Ishikawa (cell line): ENCODE data around the gene PLCB1.

Experiments used
- CEBPB ChIP-seq: IDR thresholded peaks from 2 replicates; pipeline ENCODE4 v1.6.1; 2012
- CREB1 ChIP-seq: IDR thresholded peaks from 2 replicates; pipeline ENCODE4 v1.6.1; 2012; ENCODE audit warnings: low read depth
- EGR1 ChIP-seq: IDR thresholded peaks from 2 replicates; pipeline ENCODE4 v1.6.1; 2012
- EP300 ChIP-seq: IDR thresholded peaks from 2 replicates; pipeline ENCODE4 v1.6.1; 2012; ENCODE audit warnings: borderline replicate concordance
- FOXM1 ChIP-seq: IDR thresholded peaks from 2 replicates; pipeline ENCODE4 v1.6.1; 2012; ENCODE audit warnings: low read depth, borderline replicate concordance
- NFIC ChIP-seq: IDR thresholded peaks from 2 replicates; pipeline ENCODE4 v1.6.1; 2012
- RAD21 ChIP-seq: IDR thresholded peaks from 2 replicates; pipeline ENCODE4 v1.6.1; 2012; ENCODE audit warnings: low read depth
- REST ChIP-seq: IDR thresholded peaks from 2 replicates; pipeline ENCODE4 v1.6.1; 2012; ENCODE audit warnings: low read depth, mild to moderate bottlenecking
- TAF1 ChIP-seq: IDR thresholded peaks from 2 replicates; pipeline ENCODE4 v1.6.1; 2012; ENCODE audit warnings: low read depth, mild to moderate bottlenecking
- TCF12 ChIP-seq: IDR thresholded peaks from 2 replicates; pipeline ENCODE4 v1.6.1; 2012; ENCODE audit warnings: low read depth
- TEAD4 ChIP-seq: IDR thresholded peaks from 2 replicates; pipeline ENCODE4 v1.6.1; 2012
- YY1 ChIP-seq: IDR thresholded peaks from 2 replicates; pipeline ENCODE4 v1.6.1; 2012; ENCODE audit warnings: low read depth
- ZBTB7A ChIP-seq: IDR thresholded peaks from 2 replicates; pipeline ENCODE4 v1.6.1; 2012; ENCODE audit warnings: low read depth
- TF ChIP-seq, protein P1 (sequence below): IDR thresholded peaks from 2 replicates; pipeline ENCODE4 v1.6.1; 2012
- TF ChIP-seq, protein P2 (sequence below): IDR thresholded peaks from 2 replicates; pipeline ENCODE4 v1.6.1; 2012

The PLCB1 gene

DNA sequence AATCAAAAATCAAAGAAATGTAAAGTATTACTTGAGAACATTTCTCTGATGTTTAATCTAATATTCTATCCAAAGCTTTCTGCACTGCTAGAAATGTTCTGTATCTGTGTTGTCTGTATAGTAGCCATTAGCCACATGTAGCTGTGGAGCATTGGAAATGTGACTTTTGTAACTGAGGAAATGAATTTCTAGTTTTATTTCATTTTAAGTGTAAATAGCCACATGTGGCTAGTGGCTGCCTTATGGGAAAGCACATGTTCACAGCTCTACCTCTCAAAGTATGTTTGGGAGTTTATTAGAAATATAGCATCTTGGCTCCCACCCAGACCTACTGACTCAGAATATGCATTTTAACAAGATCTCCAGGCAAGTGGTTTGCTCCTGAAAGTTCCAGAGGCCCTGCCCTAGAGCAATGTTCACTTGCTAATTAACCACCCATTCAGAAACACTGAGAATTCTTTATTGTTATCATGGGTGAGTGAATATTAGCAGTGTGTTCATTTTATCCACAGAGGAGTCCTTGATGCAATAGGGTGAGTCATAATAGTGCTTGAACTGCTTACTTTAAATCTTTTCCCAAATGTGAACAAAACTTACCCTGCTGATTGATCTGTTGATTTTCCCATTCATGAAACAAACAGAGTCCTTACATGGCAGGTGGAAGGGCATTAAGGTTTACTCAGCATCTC is 282.7 kb downstream of the PLCB1 start:
- TF ChIP-seq EP300 (peak; percentile 41; the same call in 1 of the 2 replicates), FOXM1 (0 out of 2 replicates have a peak, but pooled peaks have one; percentile 28), ZBTB7A (no peak), YY1 (no peak), REST (no peak), TCF12 (0 out of 2 replicates have a peak, but pooled peaks have one; percentile 35), TEAD4 (0 out of 2 replicates have a peak, but pooled peaks have one; percentile 35), NFIC (peak; percentile 53), TAF1 (no peak), CREB1 (no peak), RAD21 (no peak), CEBPB (peak; percentile 78; the same call in 1 of the 2 replicates), EGR1 (no peak)
- TF ChIP-seq, protein P1, sequence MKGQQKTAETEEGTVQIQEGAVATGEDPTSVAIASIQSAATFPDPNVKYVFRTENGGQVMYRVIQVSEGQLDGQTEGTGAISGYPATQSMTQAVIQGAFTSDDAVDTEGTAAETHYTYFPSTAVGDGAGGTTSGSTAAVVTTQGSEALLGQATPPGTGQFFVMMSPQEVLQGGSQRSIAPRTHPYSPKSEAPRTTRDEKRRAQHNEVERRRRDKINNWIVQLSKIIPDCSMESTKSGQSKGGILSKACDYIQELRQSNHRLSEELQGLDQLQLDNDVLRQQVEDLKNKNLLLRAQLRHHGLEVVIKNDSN, result no peak
- TF ChIP-seq, protein P2, sequence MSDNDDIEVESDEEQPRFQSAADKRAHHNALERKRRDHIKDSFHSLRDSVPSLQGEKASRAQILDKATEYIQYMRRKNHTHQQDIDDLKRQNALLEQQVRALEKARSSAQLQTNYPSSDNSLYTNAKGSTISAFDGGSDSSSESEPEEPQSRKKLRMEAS, result 0 out of 2 replicates have a peak, but pooled peaks have one; percentile 23

DNA sequence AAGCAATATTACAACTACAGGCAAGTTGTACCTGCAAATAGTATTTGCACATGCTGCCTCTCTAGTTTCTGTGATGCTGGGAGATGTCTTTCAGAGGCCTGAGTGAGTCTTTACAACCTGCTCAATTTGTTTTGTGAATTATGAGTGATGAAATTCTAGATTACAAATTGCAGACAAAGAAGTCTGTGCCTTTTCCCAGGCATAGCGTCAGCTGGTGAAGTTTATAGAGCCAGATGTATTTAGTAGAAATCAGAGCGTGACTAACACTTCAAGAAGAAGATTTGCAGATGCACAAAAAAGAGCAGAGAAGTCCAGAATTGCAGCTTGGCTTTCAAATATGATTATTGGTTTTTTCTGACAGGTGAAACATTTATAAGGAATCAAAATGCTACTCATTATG is 289.9 kb downstream of the PLCB1 start:
- no peak for TF ChIP-seq REST
- TF ChIP-seq, protein P1, result no peak
- no peak for TF ChIP-seq TCF12
- TF ChIP-seq NFIC, result no peak
- no peak for TF ChIP-seq EGR1
- no peak for TF ChIP-seq TAF1
- TF ChIP-seq FOXM1, result no peak
- TF ChIP-seq CEBPB, result no peak
- no peak for TF ChIP-seq CREB1
- no peak for TF ChIP-seq ZBTB7A
- no peak for TF ChIP-seq RAD21
- TF ChIP-seq, protein P2, result no peak
- no peak for TF ChIP-seq EP300
- no peak for TF ChIP-seq YY1

- TF ChIP-seq ZBTB7A (no peak), EP300 (no peak), RAD21 (no peak), CEBPB (no peak), TEAD4 (no peak), YY1 (no peak), EGR1 (no peak), FOXM1 (no peak), REST (no peak), TCF12 (no peak), NFIC (no peak), TAF1 (no peak), CREB1 (no peak)
- TF ChIP-seq, protein P1, result no peak
- TF ChIP-seq, protein P2, result no peak
Measured at GRCh38 chr20:8423482-8423881, 291.4 kb downstream of the PLCB1 start.
